GM18868 (cell line): Measurements from ENCODE around the gene PPARA.

ENCODE experiments used
- ATAC-seq: cut with Tn5 transposase; IDR thresholded peaks from one replicate; pipeline ENCODE4 v1.9.1; 2021; ENCODE audit warnings: mild to moderate bottlenecking, moderate library complexity; ENCODE audit not compliant: unreplicated experiment

Gene PPARA

GRCh38 chr22:46150034-46150654 lies at the start of gene PPARA:
TSS of gene PPARA (plus strand) at chr22:46150526. CDS start at chr22:46198384, 47,858 bp downstream.
- peak; percentile 59 for ATAC-seq

DNA sequence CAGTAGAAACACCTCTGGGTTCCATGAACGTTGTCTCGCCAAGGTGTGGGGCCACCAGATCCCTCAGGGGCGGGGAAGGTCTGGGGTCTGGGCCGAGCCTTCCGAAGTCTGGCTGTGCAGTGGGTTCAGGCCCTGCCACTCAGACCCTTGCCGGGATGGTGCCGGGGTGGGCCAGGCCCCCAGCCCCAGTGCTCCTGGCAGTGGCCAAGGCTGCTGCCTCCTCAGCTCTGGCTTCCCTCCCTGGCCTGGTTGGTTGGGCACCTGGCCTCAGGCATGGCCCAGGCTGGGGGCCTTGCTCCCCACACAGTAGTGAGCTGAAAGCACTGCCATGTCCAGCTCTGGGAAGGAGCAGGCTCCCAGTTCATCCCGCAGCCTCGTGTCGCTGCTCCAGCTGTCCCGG lies 48.2 kb upstream of the PPARA start:
- ATAC-seq: no peak

- ATAC-seq: no peak
Observed at GRCh38 chr22:46102752-46103151, 47.6 kb upstream of the PPARA start.

DNA sequence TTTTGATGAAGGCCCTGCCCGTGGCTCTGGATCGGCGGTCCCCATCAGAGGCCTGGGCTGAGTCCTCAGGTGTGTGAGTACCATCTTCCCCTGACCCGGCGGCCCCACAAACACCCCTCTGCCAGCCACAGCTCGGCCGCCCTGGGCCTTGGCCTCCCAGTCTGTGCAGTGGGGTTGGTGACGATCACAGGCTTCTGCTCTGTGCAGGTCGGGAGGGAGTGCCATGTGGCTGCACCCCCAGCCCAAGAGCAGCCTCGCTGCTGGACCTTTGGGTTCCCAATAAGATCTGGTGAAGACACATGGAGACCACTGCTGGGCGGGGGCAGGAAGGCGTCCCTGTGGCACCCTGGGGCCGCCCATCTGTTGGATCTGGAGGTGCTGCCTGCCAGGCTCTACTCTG lies 47.1 kb upstream of the PPARA start:
- no peak for ATAC-seq

DNA sequence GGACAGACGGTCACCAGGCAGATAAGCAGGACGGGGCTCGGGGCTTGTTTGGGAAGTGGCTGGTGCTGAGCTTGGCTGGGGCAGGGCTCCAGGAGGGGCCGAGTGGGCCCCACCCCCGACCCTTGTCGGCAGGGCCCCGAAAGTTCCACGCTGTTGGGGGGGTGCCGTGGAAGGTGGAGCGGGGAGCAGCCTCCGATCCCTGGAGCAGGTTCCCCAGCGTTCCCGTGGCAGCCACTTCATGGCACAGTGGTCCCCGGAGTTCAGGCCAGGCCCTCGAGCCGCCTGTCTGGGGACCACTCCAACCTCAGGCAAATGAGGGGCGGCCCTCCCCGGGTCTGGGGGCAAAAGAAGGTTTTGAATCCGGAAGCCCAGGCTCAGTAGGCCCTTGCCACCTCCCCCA lies 46.7 kb upstream of the PPARA start:
- no peak for ATAC-seq

DNA sequence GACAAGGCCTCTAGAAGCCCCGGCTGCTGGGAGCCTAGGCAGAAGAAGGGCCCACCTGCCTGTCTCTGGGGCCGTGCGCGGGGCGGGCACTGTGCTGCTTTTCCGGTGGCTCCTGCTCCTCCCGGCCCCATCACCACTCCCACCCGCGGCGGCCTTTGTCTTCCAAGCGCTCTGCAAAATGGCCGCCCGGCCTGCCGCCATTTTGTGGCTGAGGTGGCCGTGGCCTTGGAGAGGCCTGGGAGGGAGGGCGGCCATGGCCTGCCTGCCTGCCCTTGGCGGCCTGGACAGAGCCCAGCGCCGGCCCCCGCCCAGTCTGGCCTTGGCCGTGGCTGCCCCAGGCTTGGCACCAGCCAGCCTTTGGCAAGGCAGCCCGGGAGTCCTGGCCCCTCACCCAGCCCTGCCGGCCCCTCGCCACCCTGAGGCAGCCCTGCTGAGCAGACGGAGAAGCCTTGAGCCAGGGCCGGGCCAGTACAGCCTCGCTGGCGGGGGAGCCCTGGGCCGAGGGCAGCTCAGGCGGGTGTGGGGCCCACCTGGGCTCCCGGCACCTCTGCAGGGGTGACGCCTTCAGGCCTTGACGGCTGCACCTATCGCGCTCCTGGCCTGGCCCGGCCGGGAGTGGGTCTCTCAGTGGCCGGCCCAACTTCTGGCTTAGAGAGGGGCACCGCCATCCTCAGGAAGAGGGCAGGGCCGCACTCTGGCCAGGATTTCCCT lies 46.0 kb upstream of the PPARA start:
- ATAC-seq: no peak

DNA sequence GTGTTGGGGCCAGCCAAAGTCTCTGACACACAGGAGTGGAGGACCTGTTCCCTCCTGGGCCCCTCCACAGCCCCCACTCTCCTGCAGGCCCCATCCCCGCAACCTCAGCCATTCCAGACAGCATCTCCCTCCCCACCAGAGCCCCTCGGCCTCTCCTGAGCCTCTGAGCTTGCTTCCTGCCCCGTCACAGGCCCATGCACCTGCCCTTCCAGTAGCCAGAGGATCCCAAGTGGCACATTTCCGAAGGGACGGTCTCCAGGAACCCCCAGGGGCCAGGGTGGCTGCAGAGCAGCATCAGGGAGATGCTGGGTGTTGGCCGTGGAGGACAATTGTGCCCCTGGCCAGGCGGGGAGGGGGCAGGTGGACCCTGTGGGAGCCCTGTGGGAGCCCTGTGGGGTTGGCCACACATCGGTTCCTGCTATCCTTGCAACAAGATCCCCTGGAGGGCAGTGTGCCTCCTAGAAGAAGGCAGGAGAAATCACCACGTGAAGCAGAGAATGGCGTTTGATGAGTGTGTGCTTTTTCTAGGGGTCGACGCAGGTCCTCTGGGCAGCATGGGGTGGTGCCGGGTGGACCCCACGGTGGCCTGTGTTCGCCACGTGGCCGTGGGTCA lies 45.3 kb upstream of the PPARA start:
- ATAC-seq: no peak

DNA sequence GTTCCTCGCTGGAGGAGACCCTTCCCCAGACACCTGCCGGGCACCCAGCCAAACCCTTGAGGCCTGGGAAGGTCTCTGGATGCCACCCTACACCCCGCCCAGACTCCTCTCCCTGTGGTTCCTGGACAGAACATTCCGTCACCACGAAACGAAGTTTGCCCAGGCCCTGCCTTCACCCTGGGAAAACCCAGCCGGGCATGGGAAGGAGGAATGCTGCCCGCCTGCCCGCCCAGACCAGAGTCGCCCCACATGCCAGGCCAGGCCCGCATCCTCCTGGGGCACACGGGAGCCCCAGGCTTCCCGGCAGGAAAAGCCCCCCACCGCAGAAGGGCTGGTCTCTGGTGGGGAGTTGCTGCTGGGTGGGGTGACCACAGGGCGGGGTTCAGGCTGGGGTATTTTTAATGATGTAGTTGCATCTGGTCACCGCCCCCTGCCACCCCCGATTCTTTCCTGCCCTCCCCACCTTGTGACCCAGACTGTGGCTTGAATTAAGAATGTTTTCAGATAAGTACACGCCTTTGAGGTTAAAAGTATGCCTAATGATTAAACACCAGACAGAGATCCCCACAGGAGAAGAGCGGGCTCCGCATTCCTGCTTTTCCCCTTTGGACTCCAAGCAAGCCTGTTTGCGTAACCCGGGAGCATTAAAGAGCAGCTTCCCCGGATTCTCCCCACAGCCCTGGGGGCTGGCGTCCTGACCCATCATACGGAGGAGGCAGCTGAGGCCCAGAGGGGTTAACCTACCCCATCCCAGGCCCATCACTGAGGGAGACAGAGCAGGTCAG lies 44.6 kb upstream of the PPARA start:
- ATAC-seq: no peak

DNA sequence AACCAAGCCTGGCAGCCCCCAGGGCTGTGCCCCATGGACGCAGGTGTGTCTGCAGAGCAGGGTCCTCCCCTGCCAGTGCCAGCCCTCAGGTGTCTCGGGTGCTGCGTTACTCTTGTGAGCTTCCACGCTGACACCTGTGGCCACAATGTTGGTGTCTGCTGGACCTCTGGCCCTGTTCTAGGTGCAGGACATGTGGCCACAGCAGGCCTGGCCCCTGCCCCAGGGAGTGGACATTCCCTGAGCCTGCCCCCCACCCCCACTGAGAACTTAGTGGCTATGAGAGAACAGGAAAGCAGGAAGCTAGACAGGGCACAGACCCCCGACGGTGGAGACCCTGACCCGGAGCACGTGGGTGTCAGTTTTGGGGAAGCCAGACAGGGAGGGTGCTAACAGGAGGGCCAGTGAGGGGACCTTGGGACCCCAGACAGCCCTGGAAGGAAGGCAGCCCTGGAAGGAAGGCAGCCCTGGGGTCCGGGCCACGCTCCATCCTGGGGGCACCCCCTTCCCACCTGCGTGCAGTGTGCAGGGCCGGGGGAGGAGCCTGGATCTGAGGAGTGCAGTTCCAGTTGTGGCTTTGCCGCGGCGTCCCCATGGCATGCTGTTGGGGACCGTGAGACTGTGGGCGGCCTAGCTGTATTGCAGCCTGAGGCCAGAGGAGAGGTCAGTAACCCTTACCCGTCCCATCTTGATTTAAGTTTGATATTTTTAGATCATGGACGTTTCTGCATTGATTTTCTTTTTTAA lies 43.9 kb upstream of the PPARA start:
- no peak for ATAC-seq

DNA sequence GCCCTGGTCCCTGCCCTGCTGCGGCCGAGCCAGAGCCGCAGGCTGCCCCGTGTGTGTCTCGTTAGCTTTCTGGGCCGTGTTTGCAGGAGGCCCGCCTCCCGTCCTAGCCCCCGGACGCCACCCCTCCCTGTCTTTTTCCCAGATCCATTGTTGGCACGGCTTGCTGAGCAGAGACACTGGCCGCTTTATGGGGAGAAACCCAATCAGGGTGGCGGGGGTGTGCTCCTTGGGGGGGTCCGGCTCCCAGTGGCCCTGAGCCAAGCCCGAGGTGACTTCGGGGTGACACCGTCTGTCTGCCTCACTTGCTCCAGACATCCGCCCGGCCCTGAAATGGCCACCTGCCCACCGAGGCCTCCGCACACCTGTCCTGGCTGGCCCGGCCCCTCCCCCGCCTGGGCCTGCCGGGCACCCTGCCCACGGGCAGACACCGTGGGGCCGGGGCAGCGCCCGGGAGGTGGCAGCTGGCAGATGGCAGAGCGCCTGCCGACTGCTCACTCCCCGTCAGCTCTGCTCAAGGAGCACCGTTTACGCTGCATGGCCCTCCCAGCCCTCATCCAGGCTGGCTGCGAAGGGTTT lies 43.1 kb upstream of the PPARA start:
- no peak for ATAC-seq

GRCh38 chr22:46107753-46108563 lies 42.4 kb upstream of the PPARA start:
- no peak for ATAC-seq

- no peak for ATAC-seq
Observed at GRCh38 chr22:46108564-46109473, 41.5 kb upstream of the PPARA start.

DNA sequence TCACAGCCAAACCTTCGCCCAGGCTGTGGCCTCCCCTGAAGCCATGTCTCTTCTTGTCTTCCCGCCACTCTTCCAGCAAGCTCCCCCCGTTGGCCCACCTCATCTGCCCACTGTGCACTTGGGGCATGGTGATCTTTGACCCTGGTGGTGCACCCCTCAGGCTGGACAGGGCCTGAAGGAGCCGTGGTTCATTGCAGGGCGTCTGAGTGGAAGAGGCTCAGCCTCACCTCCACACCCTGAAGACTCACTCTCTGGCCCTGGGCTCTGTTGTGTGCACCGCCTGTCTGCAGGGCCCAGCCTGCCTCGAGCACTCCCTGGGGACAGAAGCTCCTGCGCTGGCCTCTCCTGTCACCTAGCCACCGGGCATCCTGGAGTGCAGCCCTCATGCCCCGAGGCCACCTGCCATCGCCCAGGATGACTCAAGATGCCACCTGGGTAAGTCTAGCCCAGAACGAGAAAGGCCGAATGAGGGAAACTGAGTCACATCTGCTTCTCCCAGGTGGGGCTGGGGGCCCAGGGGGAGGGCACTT lies 40.8 kb upstream of the PPARA start:
- ATAC-seq: no peak

DNA sequence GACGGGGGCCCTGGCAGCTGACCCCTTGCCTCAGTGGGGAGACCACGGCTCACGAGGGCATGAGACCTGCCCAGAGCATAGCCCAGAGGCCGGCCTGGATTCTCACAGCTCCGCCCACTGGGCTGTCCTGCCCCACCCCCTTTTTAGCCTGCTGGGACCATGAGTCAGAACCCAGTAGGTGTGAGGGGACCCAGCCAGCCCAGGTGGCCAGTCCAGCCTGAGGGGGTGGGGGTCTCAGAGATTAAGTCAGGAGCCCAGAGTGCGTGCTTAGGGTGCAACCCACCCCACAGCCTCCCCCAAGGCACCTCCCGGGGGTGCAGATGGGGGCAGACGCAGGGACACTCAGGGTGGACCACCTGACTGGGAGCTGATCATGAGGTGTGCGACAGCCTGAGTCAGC lies 40.1 kb upstream of the PPARA start:
- ATAC-seq: no peak

- ATAC-seq: no peak
Observed at GRCh38 chr22:46111645-46112306, 38.5 kb upstream of the PPARA start.

DNA sequence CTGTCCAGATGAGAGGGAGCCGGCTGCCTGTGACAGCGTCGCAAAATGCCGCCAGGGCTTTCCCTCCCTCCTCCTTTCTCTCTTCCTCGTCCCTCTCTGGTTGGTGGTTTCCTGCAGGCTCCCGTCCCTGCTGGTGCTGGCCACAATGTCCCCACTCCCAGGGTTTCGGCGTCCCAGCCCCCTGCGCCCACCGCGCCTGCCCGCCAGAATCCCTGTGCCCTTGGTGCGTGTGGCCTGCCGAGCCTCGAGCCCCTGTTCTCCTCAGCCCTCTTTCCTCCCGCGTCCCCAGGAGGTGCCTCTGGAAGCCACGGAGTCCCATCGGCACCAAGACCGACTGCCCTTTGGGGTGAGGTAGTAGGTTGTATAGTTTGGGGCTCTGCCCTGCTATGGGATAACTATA lies 37.9 kb upstream of the PPARA start:
- no peak for ATAC-seq

- ATAC-seq: no peak
Observed at GRCh38 chr22:46113110-46113909, 37.0 kb upstream of the PPARA start.
